ENCODE data around the gene FOXE3.
A peak's percentile ranks its signal among the peaks of the same experiment; 100 is the strongest.

Gene FOXE3

DNA sequence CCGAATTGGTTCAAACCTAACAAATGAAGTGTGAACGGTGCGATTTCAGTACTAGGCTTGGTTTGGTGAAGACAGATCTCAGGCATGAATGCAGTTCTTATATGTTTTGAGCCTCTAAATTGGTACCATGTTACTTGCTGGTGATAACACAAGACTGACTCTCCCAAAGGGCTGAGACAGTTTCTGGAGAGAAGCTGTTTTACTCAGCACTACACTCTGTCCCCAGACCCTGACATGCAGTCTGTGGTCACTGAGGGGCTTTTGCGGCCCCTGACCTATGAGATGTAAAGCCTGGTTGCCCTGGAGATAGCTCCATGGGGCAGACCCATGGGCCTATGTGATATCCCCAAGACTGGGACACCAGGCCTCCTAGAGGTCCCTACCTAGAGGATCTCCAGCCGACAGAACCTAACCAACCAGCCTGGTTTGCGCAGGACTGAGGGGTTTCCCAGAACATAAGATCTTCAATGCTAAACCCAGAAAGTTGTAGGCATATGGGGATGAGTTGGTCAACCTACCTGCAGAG is 19.4 kb upstream of the FOXE3 start:
- no peaks in the 10 kb centered on the region for H3K36me3 Mint-ChIP-seq
- H3K4me1 Mint-ChIP-seq, result no peaks in the 10 kb centered on the region
- H3K9me3 Mint-ChIP-seq, result no peaks in the 10 kb centered on the region
- H3K27me3 Mint-ChIP-seq, result peaks cover 16% of the 10 kb centered on the region
- H3K4me3 Mint-ChIP-seq, result no peak overlapping the region
- H3K27ac Mint-ChIP-seq, result no peak overlapping the region

DNA sequence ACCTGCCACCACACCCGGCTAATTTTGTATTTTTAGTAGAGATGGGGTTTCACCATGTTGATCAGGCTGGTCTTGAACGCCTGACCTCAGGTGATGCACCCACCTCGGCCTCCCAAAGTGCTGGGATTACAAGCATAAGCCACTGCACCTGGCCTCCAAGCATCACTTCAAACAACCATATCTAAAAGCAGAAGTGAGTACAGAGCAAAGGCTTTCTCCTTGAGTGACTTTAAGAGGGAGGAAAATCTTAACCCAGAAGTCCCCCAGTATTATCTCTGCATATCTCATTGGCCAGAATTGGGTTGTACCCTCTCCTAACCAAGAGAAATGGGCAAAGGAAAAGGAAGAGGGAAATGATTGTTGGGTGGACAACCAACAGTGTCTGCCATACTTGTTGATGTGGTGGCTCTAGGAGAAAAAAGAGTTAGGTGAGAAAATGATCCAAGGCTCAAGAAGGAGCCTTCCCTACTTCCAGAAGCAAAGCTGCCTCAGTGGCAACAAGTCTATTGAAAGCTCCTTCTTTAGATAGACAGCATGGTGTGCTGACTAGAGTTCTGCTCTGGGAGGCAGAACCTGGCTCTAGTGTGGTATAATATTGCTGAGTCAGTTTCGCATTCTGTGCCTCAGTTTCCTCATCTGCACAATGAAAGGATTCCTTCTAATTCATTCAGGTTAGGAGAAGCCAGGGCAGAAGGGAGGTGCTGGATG is 16.8 kb upstream of the FOXE3 start:
- Mint-ChIP-seq H3K4me1 (no peaks in the 10 kb centered on the region), H3K27me3 (peaks cover 12% of the 10 kb centered on the region), H3K9me3 (no peaks in the 10 kb centered on the region), H3K27ac (no peak overlapping the region), H3K4me3 (no peak overlapping the region), H3K36me3 (no peaks in the 10 kb centered on the region)

- Mint-ChIP-seq H3K9me3 (no peaks in the 10 kb centered on the region), H3K4me3 (no peak overlapping the region), H3K27ac (no peak overlapping the region), H3K27me3 (peaks cover 9% of the 10 kb centered on the region), H3K4me1 (no peaks in the 10 kb centered on the region), H3K36me3 (no peaks in the 10 kb centered on the region)
Measured at GRCh38 chr1:47399846-47400155, 16.3 kb upstream of the FOXE3 start.

GRCh38 chr1:47401761-47402160 is 14.3 kb upstream of the FOXE3 start:
- Mint-ChIP-seq H3K27me3 (peaks cover 14% of the 10 kb centered on the region), H3K9me3 (no peaks in the 10 kb centered on the region), H3K4me1 (no peaks in the 10 kb centered on the region), H3K4me3 (no peak overlapping the region), H3K36me3 (no peaks in the 10 kb centered on the region), H3K27ac (no peak overlapping the region)

GRCh38 chr1:47402591-47402990 is 13.5 kb upstream of the FOXE3 start:
- no peaks in the 10 kb centered on the region for H3K9me3 Mint-ChIP-seq
- H3K27me3 Mint-ChIP-seq, result peaks cover 10% of the 10 kb centered on the region
- H3K36me3 Mint-ChIP-seq, result no peaks in the 10 kb centered on the region
- no peak overlapping the region for H3K27ac Mint-ChIP-seq
- no peaks in the 10 kb centered on the region for H3K4me1 Mint-ChIP-seq
- no peak overlapping the region for H3K4me3 Mint-ChIP-seq

GRCh38 chr1:47403321-47403910 is 12.7 kb upstream of the FOXE3 start:
- Mint-ChIP-seq H3K27ac (no peak overlapping the region), H3K4me3 (no peak overlapping the region), H3K27me3 (peaks cover 10% of the 10 kb centered on the region), H3K9me3 (no peaks in the 10 kb centered on the region), H3K4me1 (no peaks in the 10 kb centered on the region), H3K36me3 (no peaks in the 10 kb centered on the region)

DNA sequence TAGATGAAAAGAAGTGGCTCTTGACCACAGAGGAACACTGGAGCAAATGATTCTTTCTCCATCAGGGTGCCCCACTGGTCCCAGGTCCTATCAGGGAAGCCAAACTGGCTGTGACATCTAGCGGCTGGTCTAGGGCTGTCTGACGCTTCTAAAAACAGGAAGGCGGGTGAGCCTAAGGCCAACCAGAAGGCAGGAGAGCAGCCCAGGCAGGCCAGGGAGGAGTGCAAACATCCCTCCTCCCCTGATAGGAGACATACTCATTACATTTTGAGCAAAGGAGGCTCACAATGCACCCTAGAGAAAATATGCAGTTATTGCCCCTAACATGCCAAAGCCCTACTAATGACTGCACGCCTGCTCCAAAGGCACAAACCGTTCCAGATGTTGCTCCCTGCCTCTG is 10.4 kb upstream of the FOXE3 start:
- H3K9me3 Mint-ChIP-seq, result no peaks in the 10 kb centered on the region
- H3K36me3 Mint-ChIP-seq, result no peaks in the 10 kb centered on the region
- H3K27me3 Mint-ChIP-seq, result peaks cover 9% of the 10 kb centered on the region
- H3K27ac Mint-ChIP-seq, result no peak overlapping the region
- H3K4me3 Mint-ChIP-seq, result no peak overlapping the region
- H3K4me1 Mint-ChIP-seq, result no peaks in the 10 kb centered on the region

DNA sequence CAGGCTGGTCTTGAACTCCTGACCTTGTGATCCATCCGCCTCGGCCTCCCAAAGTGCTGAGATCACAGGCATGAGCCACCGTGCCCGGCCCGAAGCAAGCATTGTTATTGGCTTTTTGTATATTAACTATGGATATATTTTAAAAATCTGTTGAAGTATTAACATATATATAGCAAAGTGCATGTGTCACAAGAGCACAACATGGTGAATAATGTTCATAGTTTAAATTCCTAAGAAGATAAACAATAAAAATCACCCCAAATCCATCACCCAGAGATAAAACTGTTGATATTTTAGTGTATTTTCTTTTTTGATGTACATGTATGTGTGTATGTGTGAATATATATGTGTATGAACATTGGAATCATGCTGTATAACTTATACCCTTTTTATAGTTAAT is 9.1 kb upstream of the FOXE3 start:
- no peak overlapping the region for H3K4me3 Mint-ChIP-seq
- H3K36me3 Mint-ChIP-seq, result no peaks in the 10 kb centered on the region
- no peaks in the 10 kb centered on the region for H3K4me1 Mint-ChIP-seq
- H3K9me3 Mint-ChIP-seq, result no peaks in the 10 kb centered on the region
- no peak overlapping the region for H3K27ac Mint-ChIP-seq
- peaks cover 4% of the 10 kb centered on the region for H3K27me3 Mint-ChIP-seq

DNA sequence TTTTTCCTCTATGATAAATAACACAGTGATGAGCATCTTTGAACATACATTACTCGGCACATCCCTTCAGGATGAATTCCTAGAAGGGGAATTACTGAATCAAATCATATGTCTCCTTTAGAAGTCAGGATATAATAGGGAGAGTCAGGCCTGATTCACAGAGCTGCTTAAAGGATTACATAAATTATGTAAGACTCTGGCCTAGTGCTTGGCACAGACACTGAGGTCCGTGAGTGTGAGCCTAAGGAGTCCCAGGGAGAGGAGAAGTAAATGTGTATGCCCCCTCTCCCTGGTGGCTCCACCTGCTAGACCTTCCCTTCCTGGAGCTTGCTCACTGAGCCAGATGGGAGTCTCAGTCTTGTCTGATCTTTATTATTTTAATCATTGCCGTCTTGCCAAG is 8.6 kb upstream of the FOXE3 start:
- H3K4me1 Mint-ChIP-seq, result no peaks in the 10 kb centered on the region
- no peak overlapping the region for H3K27ac Mint-ChIP-seq
- H3K27me3 Mint-ChIP-seq, result peaks cover 4% of the 10 kb centered on the region
- H3K36me3 Mint-ChIP-seq, result no peaks in the 10 kb centered on the region
- H3K4me3 Mint-ChIP-seq, result no peak overlapping the region
- no peaks in the 10 kb centered on the region for H3K9me3 Mint-ChIP-seq

GRCh38 chr1:47409311-47410067 is 6.6 kb upstream of the FOXE3 start:
- no peaks in the 10 kb centered on the region for H3K9me3 Mint-ChIP-seq
- no peaks in the 10 kb centered on the region for H3K36me3 Mint-ChIP-seq
- no peaks in the 10 kb centered on the region for H3K4me1 Mint-ChIP-seq
- H3K27ac Mint-ChIP-seq, result no peak overlapping the region
- H3K4me3 Mint-ChIP-seq, result no peak overlapping the region
- peaks cover 8% of the 10 kb centered on the region for H3K27me3 Mint-ChIP-seq

- no peak overlapping the region for H3K4me3 Mint-ChIP-seq
- H3K27ac Mint-ChIP-seq, result no peak overlapping the region
- H3K36me3 Mint-ChIP-seq, result no peaks in the 10 kb centered on the region
- H3K27me3 Mint-ChIP-seq, result peaks cover 9% of the 10 kb centered on the region
- H3K4me1 Mint-ChIP-seq, result no peaks in the 10 kb centered on the region
- no peaks in the 10 kb centered on the region for H3K9me3 Mint-ChIP-seq
Measured at GRCh38 chr1:47410068-47410455, 6.0 kb upstream of the FOXE3 start.

- Mint-ChIP-seq H3K27me3 (peaks cover 14% of the 10 kb centered on the region), H3K36me3 (no peaks in the 10 kb centered on the region), H3K27ac (no peak overlapping the region), H3K9me3 (no peaks in the 10 kb centered on the region), H3K4me3 (no peak overlapping the region), H3K4me1 (no peaks in the 10 kb centered on the region)
Measured at GRCh38 chr1:47411436-47411835, 4.6 kb upstream of the FOXE3 start.

DNA sequence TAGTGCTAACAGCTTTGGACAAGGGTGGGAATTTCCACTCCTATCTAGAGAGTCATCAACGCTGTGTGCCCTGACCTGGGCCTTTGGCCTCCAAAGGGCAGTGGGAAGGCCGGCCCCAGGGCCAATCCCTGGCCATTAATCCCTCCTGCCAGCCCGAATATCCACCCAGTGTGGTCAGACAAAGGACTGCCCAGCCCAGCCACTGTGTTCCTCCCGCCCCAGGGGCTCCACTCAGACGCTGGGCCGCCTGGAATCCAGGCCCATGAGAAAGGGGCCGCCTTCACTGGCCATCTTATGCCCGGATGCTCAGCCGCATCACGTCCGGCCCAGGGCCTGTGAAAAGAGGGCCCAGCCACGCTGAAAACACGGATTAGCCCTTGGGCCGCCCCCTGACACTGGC is 3.6 kb upstream of the FOXE3 start:
- no peaks in the 10 kb centered on the region for H3K36me3 Mint-ChIP-seq

GRCh38 chr1:47416319-47417169 is 459 bp downstream of the FOXE3 start:
- no peaks in the 10 kb centered on the region for H3K9me3 Mint-ChIP-seq
- no peaks in the 10 kb centered on the region for H3K36me3 Mint-ChIP-seq
- H3K4me3 Mint-ChIP-seq, result peak overlapping the region; percentile 54
- peaks cover 36% of the 10 kb centered on the region for H3K27me3 Mint-ChIP-seq
- H3K27ac Mint-ChIP-seq, result no peak overlapping the region
- H3K4me1 Mint-ChIP-seq, result no peaks in the 10 kb centered on the region

More for the DNA sequence above, 3.6 kb upstream of the FOXE3 start:
- Mint-ChIP-seq H3K27ac (no peak overlapping the region), H3K9me3 (no peaks in the 10 kb centered on the region), H3K27me3 (peaks cover 18% of the 10 kb centered on the region), H3K4me1 (no peaks in the 10 kb centered on the region), H3K4me3 (no peak overlapping the region)

DNA sequence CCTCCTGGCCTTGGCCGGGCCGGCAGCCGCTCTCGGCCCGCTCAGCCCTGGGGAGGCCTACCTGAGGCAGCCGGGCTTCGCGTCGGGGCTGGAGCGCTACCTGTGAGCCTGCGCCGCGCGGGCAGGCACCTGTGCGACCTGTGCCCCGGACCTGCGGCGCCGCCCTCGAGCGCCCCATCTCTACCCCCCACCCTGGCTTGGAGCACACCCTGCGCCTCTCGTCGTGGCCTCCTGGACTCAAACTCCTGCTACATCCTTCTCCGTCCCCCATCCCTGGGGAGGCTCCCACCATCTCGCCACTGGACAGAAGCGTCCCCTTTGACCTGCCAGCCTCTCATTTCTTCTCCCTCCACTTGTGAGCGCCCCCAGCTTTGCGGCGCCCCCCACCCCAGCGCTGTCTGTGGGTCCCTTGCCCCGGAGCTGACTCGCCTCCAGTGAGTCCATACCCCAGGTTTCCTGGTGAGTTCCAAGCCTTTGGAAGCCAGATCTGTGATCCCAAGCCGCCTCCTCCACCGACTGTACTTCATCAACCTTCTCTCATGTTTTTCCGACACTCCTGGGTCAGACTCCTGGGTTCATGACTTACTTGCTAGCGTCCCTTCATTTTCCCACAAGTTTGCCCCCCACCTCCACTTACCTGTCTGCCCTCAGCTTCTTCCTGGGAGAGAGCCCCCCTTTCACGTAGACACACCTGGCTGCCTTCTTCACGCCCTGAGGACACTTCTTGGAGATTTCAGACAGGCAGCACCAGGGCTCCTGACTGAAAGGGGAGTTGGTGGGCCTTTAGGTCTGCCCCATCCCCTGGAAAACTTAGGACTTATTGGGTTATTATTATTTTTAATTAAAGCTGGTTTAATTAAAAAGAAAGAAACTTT is 1.3 kb downstream of the FOXE3 start:
- no peak overlapping the region for H3K27ac Mint-ChIP-seq
- H3K27me3 Mint-ChIP-seq, result peaks cover 36% of the 10 kb centered on the region
- H3K36me3 Mint-ChIP-seq, result no peaks in the 10 kb centered on the region
- H3K4me3 Mint-ChIP-seq, result peak overlapping the region; percentile 2
- no peaks in the 10 kb centered on the region for H3K4me1 Mint-ChIP-seq
- no peaks in the 10 kb centered on the region for H3K9me3 Mint-ChIP-seq

Data from activated naive CD4-positive, alpha-beta T cell treated with anti-CD3 and anti-CD28 coated beads, Interleukin-2, amount 50 U/mL, for 24 hours (primary cell).